Stimulated activated CD4-positive, alpha-beta T cell treated with anti-CD3 and anti-CD28 coated beads, TNF-alpha, amount 100 ng/mL, for 48 hours (primary cell): Measurements from ENCODE around the gene PTGER1.
"Not testable (repeated sequence)": the region's sequence is repeated elsewhere in the genome, so short reads cannot be mapped to it uniquely, and the experiment has no call there.

Experiments used
- DNase-seq, 3 donors: peaks; one replicate each; pipeline ENCODE4 v3.0.0-alpha.2; 2020; ENCODE audit warnings: low read depth in 3 of 3

PTGER1 gene

DNA sequence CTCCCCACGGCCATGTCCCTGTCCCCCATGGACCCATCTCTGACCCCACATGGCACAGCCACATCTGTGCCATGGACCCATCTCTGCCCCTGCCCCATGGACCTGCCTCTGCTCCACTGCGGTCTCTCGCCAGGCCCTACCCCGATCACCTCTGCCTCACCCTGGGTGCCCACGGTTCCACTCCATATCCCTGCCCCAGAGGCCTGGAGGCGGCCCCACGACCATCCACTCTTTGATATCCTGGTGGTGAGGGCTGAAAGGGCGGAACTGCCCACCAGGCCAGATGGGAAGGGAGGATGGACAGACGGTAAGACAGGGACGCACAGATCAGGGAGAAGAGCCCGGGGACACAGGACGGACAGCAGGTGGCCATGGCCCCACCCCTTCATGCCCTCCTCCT lies 327 bp downstream of the PTGER1 start:
- no peak for DNase-seq

DNA sequence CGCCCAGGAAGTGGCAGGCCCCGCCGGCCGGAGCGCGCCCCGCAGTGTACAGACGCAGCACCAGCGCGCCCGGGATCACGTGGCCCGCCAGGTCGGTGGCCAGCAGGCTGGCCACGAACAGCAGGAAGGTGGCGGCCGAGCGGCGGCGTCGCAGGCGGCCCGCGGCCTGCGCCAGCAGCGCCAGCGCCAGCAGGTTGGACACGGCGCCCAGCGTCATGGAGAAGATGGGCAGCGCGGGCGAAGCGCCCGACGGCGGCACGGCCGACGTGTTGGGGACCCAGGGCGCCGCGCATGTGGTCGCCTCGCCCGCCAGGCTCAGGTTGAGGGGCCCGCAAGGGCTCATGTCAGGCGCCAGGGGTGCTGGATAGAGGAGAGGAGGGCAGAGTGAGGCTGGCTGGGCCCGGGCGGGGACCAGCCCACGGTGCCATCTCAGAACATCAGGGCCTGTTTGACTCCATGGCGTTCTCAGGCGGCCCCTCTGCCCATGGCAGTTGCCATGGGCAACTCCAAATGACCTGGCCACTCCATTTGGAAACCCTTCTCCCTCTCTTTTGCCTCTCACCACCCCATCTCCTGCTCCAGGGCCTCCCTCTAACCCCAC lies 1.1 kb downstream of the PTGER1 start:
- no peak for DNase-seq

DNA sequence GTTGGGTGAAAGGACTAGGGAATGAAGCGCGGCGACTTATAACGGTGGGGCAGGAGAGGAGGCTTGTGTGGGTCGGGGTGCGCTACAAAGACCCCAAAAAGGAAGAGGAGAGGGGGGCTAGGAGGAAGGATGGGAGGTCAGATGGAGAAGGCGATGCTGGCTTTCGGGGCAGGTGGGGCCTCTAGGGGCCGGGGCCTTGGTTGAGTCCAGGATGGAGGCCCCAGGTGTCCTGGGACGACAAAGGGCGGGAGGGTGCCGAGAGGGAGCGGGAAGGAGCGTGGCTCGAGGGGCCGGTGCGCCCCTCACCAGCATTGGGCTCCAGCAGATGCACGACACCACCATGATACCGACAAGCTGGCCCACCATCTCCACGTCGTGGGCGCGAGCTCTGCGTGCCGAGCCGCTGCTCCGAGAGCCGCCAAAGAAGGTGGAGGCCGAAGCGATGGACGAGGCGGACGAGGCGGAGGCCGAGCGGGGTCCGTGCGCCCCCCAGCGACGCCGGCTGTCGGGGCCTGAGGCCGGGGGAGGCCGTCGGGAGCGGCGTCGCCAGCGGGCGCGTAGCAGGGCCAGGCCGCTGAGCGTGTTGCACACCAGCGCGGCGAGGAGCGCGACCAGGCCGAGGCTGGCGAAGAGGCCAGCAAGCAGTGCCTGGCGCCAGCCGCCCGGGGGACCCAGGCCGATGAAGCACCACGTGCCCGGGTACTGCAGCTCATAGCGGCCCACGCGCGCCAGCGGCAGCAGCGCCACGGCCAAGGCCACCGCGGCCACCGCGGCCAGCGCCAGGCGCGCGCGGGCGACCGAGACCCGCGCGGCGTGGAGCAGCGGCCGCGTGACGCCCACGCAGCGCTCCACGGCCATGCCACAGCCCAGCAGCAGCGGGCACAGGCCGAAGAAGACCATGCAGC lies 1.8 kb downstream of the PTGER1 start:
- DNase-seq, result no peak

DNA sequence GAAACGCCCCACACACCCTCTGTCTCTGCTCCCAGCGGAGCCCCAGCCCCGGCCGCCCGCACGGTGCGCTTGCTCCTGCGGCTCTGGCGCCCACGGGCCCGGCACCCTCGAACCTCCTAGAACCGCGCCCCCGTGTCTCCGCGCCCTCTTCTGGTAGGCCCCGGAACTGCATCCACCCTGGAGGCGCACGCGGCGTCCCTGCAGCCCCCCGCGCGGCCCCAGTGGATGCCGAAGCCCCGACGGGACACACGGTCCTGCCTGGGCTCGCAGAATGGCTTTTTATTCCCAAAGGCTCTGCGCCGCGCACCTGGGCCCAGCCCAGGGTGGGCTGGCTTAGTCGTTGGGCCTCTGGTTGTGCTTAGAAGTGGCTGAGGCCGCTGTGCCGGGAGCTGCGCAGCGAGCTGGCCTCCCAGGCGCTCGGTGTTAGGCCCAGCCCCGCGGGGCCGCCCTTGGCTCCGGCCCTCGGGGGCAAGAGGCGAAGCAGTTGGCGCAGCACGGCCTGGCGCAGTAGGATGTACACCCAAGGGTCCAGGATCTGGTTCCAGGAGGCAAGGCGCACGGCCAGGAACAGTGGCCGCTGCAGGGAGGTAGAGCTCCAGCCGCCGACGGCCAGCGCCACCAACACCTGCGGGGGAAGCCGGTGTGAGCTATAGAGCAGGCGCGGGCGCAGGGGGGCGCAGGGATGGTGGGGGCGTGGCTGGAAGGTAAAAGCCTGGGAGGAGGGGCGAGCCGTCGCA lies 2.8 kb downstream of the PTGER1 start:
- peak; percentile 63 to 87 (median 76) for DNase-seq

DNA sequence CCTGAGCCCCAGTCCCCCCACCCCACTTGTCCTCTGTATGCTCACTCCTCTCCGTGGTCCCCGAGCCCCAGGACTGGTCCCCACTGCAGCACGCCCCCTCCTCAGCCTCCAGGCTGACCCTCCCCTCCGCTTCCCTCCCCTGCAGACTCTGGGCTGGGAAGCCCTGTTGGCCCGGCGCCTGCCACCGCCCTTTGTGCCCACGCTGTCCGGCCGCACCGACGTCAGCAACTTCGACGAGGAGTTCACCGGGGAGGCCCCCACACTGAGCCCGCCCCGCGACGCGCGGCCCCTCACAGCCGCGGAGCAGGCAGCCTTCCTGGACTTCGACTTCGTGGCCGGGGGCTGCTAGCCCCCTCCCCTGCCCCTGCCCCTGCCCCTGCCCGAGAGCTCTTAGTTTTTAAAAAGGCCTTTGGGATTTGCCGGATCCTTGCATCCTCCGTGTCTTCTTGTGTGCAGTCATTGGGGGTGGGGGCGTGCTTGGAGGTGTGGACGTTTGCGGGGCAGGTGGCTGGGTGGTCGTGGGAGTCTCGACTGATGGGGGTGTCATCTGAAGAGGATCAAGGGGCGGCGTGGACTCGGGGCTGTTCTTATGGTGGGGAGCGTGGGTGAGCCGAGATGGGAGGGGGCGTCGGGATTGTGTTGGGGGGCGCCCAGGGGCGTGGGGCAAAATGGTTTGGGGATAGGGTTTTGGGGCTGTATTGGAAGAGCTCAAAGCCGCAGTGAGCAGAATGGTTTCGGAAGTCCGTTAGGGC lies 3.5 kb downstream of the PTGER1 start:
- DNase-seq, result no peak

DNA sequence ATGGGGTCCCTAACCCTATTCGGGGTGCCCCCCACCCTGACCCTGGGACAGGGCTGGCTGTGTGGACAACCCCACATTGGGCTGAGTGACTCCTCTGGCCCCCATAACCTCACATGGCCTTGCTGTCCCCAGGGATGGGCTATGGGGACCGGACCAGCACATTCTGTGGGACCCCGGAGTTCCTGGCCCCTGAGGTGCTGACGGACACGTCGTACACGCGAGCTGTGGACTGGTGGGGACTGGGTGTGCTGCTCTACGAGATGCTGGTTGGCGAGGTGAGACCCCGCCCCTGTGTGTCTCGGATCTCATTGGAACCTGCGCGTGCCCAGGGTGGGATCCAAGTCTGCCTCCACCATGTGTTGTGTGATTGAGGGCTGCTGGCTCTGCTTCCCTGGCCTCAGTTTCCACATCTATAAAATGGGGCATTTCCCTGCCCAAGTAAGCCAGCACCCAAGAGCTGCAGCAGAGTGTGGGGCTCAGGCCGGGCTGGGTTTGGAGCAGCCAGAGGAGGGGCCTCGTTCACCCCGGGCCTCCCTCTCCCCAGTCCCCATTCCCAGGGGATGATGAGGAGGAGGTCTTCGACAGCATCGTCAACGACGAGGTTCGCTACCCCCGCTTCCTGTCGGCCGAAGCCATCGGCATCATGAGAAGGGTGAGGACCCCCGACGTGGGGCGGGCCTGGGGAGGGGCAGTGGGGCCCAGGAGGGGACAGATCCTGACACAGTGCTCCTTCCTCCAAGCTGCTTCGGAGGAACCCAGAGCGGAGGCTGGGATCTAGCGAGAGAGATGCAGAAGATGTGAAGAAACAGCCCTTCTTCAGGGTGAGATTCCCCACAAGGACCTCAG lies 4.9 kb downstream of the PTGER1 start:
- no peak for DNase-seq

DNA sequence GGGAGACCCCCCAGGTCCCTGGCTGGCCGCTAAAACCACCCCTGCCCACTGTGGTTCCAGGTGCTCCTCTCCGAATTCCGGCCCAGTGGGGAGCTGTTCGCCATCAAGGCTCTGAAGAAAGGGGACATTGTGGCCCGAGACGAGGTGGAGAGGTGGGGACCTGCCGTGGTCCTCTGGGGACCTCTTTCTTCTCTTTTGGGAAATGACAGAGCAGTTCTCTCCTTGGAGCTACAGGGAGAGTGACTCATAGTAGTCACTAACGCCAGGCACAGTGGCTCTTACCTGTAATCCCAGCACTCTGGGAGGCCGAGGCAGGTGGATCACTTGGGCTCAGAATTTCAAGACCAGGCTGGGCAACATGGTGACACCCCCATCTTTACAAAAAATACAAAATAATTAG lies 7.3 kb downstream of the PTGER1 start:
- no peak for DNase-seq

DNA sequence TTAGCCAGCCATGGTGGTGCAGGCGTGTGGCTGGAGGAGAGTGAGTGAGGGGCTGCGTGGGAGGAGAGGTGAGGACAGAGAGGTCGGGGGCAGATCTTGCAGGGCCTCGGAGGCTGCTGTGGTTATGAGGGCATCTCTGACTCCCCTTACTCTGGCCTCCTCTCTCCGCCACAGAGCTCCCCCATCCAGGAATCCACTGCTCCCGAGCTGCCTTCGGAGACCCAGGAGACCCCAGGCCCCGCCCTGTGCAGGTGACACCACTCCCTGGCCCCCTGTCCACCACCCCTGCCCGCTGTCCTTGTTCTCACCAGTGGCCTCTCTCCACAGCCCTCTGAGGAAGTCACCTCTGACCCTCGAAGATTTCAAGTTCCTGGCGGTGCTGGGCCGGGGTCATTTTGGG lies 7.8 kb downstream of the PTGER1 start:
- DNase-seq, result no peak

DNA sequence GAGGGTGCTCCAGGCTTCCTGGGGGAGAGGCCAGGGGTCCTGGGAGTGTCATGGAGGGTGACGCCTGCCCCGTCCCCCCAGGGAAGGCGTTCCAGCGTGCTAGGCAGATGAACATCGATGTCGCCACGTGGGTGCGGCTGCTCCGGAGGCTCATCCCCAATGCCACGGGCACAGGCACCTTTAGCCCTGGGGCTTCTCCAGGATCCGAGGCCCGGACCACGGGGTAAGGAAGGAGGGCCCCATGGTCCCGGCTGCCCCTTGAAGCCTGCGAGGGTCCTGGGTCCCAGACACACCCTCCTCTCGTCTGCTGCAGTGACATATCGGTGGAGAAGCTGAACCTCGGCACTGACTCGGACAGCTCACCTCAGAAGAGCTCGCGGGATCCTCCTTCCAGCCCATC lies 11.4 kb downstream of the PTGER1 start:
- DNase-seq, result no peak

DNA sequence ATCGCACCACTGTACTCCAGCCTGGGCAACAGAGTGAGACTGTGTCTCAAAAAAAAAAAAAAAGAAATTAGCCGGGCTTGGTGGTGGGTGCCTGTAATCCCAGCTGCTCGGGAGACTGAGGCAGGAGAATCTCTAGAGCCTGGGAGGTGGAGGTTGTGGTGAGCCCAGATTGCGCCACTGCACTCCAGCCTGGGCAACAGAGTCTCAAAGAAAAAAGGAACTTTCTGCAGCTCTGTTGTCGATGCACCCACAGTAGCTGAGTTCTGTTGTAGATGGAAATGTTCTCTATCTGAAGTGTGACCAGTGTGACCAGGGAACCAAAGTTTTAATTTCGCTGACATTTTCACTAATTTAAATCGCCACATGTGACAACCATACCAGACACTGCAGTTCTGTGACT lies 12.8 kb downstream of the PTGER1 start:
- DNase-seq, result not testable (repeated sequence)

DNA sequence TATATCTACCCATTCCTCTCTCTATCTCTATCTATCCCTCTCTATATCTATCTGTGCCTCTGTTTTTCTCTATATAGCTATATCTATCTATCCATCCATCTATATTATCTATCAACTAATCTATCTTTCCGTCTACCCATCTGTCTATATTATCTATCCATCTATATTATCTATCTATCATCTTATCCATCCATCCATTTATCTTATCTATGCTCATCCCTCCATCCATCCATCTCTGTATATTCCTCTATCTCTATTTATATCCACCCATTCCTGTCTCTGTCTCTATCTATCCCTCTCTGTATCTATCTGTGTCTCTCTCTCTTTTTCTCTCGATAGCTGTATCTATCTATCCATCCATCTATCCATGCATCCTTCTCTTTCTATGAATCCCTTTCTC lies 14.2 kb downstream of the PTGER1 start:
- no peak for DNase-seq

DNA sequence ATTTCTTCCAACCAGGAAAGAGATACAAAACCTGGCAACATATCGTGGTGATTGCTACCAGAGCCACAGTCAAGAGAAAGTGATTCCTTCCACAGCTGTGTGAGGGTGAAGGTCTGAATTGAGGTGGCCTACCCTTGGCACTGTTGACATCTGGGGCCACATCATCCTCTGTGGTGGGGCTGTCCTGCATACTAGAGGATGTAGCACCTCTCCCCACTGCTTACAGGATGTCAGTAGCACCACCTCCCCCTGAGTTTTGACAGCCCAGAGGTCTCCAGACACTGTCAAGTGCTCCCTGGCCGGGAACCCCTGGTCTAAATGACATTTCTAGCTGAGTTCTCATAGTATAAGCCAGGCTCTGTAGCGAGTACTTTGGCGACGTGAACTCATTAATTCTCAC lies 15.5 kb downstream of the PTGER1 start:
- no peak for DNase-seq

DNA sequence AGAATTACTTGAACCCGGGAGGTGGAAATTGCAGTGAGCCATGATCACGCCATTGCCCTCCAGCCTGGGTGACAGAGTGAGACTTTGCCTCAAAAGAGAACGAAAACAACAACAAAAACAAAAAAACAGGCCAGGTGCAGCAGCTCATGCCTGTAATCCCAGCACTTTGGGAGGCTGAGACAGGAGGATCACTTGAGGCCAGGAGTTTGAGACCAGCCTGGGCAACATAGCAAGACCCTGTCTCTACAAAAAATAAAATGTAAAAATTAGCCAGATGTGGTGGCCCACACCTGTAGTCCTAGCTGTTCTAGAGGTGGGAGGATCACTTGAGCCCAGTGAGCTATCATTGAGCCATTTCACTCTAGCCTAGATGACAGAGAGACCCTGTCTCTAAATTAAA lies 22.9 kb downstream of the PTGER1 start:
- not testable (repeated sequence) for DNase-seq

DNA sequence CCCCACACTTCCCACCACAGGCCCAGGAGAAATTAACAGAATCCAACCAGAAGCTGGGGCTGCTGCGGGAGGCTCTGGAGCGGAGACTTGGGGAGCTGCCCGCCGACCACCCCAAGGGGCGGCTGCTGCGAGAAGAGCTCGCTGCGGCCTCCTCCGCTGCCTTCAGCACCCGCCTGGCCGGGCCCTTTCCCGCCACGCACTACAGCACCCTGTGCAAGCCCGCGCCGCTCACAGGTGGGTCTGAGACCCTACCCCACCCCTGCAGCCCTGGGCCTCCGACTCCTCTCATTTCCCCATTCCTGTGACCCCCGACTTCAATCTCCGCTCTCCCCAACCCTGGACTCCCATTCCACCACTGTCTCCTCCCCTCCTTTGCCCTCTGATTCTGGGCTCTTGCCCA lies 24.3 kb downstream of the PTGER1 start:
- DNase-seq, result no peak

DNA sequence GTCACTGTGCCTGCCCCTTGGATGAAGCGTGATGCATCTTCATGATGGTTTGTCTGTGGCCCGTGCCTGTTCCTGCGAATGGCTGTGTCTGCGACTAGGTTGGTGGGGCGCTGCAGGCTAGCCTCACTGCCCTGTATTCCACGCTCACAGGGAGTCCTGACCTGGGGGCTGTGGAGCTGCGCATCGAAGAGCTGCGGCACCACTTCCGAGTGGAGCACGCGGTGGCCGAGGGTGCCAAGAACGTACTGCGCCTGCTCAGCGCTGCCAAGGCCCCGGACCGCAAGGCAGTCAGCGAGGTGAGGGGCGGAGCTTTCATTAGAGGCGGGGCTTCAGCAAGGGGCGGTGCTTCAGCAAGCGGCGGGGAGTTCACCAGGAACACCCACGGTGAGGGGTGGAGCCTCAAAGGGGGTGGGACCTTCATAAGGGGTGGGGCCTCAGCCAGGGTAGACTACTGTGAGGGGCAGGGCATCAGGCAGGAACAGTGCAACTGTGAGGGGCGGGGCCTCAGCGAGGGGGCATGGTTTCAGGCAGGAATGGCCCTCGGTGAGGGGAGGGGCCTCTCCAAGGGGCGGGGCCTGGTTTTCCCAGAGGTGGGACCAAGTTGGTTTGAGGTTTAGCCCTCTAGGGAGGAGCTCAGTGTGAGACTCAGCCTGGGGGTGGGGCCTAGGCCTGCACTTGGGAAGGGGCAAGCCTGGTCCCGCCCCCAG lies 24.8 kb downstream of the PTGER1 start:
- DNase-seq, result peak; percentile 60 to 84 (median 75)

DNA sequence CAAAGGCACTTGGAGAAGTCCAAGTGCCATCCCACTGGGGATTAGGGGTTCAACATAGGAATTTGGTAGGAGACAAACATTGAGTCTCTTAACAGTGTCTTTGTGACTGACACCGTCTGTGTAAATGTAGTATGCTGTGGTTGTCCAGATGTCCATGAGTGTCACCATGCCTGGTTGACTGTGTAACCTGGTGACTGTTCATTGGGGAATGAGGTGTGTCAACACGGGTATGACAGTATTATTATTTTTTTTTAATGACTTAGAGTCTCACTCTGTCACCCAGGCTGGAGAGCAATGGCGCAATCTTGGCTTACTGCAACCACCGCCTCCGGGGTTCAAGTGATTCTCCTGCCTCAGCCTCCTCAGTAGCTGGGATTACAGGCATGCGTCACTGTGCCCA lies 25.8 kb downstream of the PTGER1 start:
- no peak for DNase-seq

DNA sequence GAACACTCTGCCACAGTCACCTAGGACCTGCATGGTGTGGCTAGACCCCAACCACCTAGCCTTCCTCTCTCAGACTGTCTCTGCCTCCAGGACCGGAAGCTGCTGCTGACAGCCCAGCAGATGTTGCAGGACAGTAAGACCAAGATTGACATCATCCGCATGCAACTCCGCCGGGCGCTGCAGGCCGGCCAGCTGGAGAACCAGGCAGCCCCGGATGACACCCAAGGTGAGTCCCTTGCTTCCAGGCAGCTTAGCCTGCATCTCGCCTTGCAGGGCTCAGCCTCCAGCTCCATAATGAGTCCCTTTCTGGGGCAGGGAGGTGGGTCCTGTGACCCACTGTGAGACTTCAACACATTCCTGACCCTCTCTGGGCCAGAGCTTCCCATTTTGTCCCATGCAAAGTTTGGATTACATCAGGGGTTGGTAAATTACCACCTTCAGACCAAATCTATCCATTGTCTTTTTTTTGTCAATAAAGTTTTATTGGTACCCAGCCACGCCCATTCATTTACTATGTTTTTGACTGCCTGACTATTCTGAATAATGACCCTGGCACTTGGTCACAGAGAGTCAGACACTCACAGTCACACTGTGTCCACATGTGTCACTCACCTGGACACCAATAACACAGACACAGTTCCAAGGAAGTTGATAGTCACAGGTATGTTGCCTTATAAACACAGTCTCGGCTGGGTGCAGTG lies 28.7 kb downstream of the PTGER1 start:
- no peak for DNase-seq

DNA sequence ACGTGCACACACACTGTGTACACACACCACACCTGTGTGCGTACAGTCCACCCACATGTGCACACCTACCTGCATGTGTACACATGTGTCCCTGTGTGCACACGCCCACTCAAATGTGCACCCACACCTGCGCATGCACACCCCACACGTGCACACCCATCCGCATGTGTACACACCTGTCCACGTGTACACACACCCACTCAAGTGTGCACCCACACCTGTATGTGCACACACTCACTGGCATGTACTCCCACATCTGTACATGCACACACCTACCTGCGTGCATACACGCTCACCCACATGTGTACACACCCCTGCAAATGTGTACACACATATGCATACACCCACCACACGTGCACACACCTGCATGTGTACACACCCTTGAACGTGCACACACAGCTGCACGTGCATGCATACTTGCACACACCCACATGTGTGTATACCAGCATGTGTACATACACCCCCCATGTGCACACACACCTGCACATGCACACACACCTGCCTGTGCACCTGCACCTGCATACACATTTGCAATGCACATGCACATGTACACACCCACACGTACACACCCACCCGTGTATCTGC lies 31.4 kb downstream of the PTGER1 start:
- no peak for DNase-seq

DNA sequence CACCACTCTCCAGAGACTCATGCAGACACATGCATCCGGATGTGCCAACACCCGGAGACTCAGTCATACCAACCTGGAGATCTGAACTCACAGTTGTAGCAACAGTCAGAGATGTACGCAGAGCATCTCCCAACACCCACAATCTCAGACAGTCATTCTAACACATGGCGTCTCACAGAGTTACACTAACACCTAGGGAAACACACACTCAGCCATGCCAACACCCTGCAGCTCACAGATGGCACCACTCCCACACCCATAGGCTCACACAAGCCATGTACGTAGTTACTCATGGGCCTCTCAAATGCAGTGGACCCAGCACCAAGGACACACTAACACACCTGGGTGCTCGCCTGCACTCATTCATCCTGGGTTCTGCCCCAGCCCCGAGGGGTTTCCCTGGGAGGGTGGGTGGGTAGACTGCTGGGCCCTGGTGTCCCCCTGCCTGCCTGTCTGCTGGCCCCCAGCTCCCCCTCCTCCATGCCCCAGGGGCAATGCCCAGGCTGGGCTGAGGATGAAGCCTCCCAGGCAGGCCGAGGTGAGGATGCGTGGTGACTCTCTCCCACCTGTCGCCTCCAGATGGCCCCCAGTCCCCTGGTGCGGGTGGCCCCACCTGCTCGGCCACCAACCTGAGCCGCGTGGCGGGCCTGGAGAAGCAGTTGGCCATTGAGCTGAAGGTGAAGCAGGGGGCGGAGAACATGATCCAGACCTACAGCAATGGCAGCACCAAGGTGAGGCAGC lies 32.1 kb downstream of the PTGER1 start:
- no peak for DNase-seq
